ENCODE data around the gene MRM2. TPM values are rescaled to one million over a fixed set of nuclear protein-coding genes. Genes with fewer than 3 reads are reported as not detected.

The MRM2 gene
- total and polyA plus RNA-seq, 10 of the 15 experiments (the other 5 are each of a cell fraction or from before 2014, with no cell fraction given): 43.2 to 128 (median 71.4) TPM

GRCh38 chr7:2209146-2209960 lies 32.7 kb downstream of the MRM2 start (continued):
- TF ChIP-seq STAT1 (conservative IDR thresholded peaks at IDR 0.05) (no peak), POLR2A (IDR thresholded peaks at IDR 0.05; ENCODE audit: low read depth, low read length) (0 out of 2 replicates have a peak, but pooled peaks have one; percentile 10), NR2C1 (IDR thresholded peaks at IDR 0.05) (no peak), NFIC (IDR thresholded peaks at IDR 0.05; ENCODE audit: low read depth, low read length) (peak; percentile 72; the same call in 1 of the 2 replicates), CHD2 (IDR thresholded peaks at IDR 0.05; ENCODE audit: borderline replicate concordance, low read depth, low read length) (no peak), TCF3 (IDR thresholded peaks at IDR 0.05; ENCODE audit: borderline replicate concordance, insufficient read depth, low read depth, low read length) (0 out of 2 replicates have a peak, but pooled peaks have one; percentile 22), SIN3A (IDR thresholded peaks at IDR 0.05; ENCODE audit: low read depth, low read length) (no peak), NKRF (conservative IDR thresholded peaks at IDR 0.05) (no peak), GATAD2B (conservative IDR thresholded peaks at IDR 0.05; ENCODE audit: low read depth) (peak; percentile 51; the same call in 1 of the 2 replicates), CEBPB (IDR thresholded peaks at IDR 0.05; ENCODE audit: borderline replicate concordance in 1 of 2, low read depth in 2 of 2, low read length in 2 of 2) (no peak), LARP7 (IDR thresholded peaks at IDR 0.05) (0 out of 2 replicates have a peak, but pooled peaks have one; percentile 37), RAD51 (IDR thresholded peaks at IDR 0.05) (no peak), IKZF1 (conservative IDR thresholded peaks at IDR 0.05) (peak; percentile 60), KDM1A (IDR thresholded peaks at IDR 0.05; ENCODE audit: borderline replicate concordance) (no peak), NR2F1 (conservative IDR thresholded peaks at IDR 0.05) (0 out of 2 replicates have a peak, but pooled peaks have one; percentile 21), KAT2A (conservative IDR thresholded peaks at IDR 0.05; ENCODE audit: control insufficient read depth, low read depth, low read length) (no peak), STAT3 (IDR thresholded peaks at IDR 0.05; ENCODE audit: low read depth, low read length) (no peak), ETV6 (conservative IDR thresholded peaks at IDR 0.05 in 1 of 2, IDR thresholded peaks at IDR 0.05 in 1 of 2; ENCODE audit: borderline replicate concordance in 1 of 2, low read depth in 1 of 2) (peak in 1 of 2 experiments; percentile 29; a peak in 1 of 4 replicates), ZNF384 (IDR thresholded peaks at IDR 0.05; ENCODE audit: borderline replicate concordance, low read depth, low read length) (no peak), ELK1 (IDR thresholded peaks at IDR 0.05; ENCODE audit: low read depth, low read length) (no peak), TAF1 (IDR thresholded peaks at IDR 0.05; ENCODE audit: borderline replicate concordance, low read depth, low read length) (no peak), NFXL1 (IDR thresholded peaks at IDR 0.05; ENCODE audit: borderline replicate concordance) (no peak), POLR2AphosphoS2 (IDR thresholded peaks at IDR 0.05; ENCODE audit: low read depth, low read length) (no peak), TCF7 (IDR thresholded peaks at IDR 0.05; ENCODE audit: borderline replicate concordance) (no peak), GABPA (IDR thresholded peaks at IDR 0.05; ENCODE audit: low read depth) (no peak), E2F4 (IDR thresholded peaks at IDR 0.05; ENCODE audit: low read depth, low read length) (no peak), SMAD5 (IDR thresholded peaks at IDR 0.05; ENCODE audit: low read depth) (no peak), RAD21 (IDR thresholded peaks at IDR 0.05; ENCODE audit: insufficient read depth, low read depth, low read length) (peak; percentile 84)
